NCI-H446 treated with DMSO at 0.1 percent for 48 hours (cell line): ENCODE results near the gene COL2A1.

ENCODE experiments used
- DNase-seq: peaks from one replicate; lab custom pipeline; 2025; lab: John Stamatoyannopoulos, UW

The COL2A1 gene

GRCh38 chr12:48030173-48030650, 25.9 kb upstream of the COL2A1 start:
- no peak for DNase-seq

GRCh38 chr12:48029491-48030172, 25.4 kb upstream of the COL2A1 start:
- DNase-seq = no peak

GRCh38 chr12:48028541-48029431, 24.5 kb upstream of the COL2A1 start:
- DNase-seq = no peak

- DNase-seq = no peak
Observed at GRCh38 chr12:48027183-48028002, 23.1 kb upstream of the COL2A1 start.

GRCh38 chr12:48026060-48026827, 22.0 kb upstream of the COL2A1 start:
- no peak for DNase-seq

- no peak for DNase-seq
Observed at GRCh38 chr12:48025281-48025680, 21.0 kb upstream of the COL2A1 start.

GRCh38 chr12:48024735-48025134, 20.5 kb upstream of the COL2A1 start:
- no peak for DNase-seq

GRCh38 chr12:48023386-48023785, 19.1 kb upstream of the COL2A1 start:
- no peak for DNase-seq

- no peak for DNase-seq
Observed at GRCh38 chr12:48022676-48023385, 18.6 kb upstream of the COL2A1 start.

GRCh38 chr12:48022180-48022521, 17.9 kb upstream of the COL2A1 start:
- no peak for DNase-seq

- DNase-seq = no peak
Observed at GRCh38 chr12:48021485-48022179, 17.4 kb upstream of the COL2A1 start.

- DNase-seq = no peak
Observed at GRCh38 chr12:48019639-48020265, 15.5 kb upstream of the COL2A1 start.

GRCh38 chr12:48018618-48018995, 14.3 kb upstream of the COL2A1 start:
- no peak for DNase-seq

- DNase-seq = no peak
Observed at GRCh38 chr12:48017921-48018617, 13.8 kb upstream of the COL2A1 start.

- no peak for DNase-seq
Observed at GRCh38 chr12:48017496-48017895, 13.2 kb upstream of the COL2A1 start.

- no peak for DNase-seq
Observed at GRCh38 chr12:48016373-48017020, 12.2 kb upstream of the COL2A1 start.

- DNase-seq = no peak
Observed at GRCh38 chr12:48015954-48016353, 11.7 kb upstream of the COL2A1 start.

- no peak for DNase-seq
Observed at GRCh38 chr12:48015129-48015528, 10.9 kb upstream of the COL2A1 start.

- DNase-seq = no peak
Observed at GRCh38 chr12:48013287-48013686, 9.0 kb upstream of the COL2A1 start.
